K562 (cell line): Measurements from ENCODE around the gene PALM3. TPM values are rescaled to one million over a fixed set of nuclear protein-coding genes. Genes with fewer than 3 reads are reported as not detected.

Experiments
- BACH1 ChIP-seq: fragments of 200-800 bp; sonication (Bioruptor generic); IDR thresholded peaks from 2 replicates; pipeline ENCODE4 v1.6.1; 2016; ENCODE audit warnings: missing genetic modification characterization, missing compliant biosample characterization
- C11orf30 ChIP-seq: fragments of 450-650 bp; IDR thresholded peaks from 2 replicates; pipeline ENCODE4 v1.6.1; 2016; ENCODE audit warnings: low read depth, mild to moderate bottlenecking
- GABPB2 ChIP-seq: fragments of 250-450 bp; sonication (Bioruptor Pico); conservative IDR thresholded peaks from 2 replicates; pipeline ENCODE4 v1.5.1; 2021; ENCODE audit warnings: mild to moderate bottlenecking
- GATAD2A ChIP-seq: fragments of 450-650 bp; IDR thresholded peaks from 2 replicates; pipeline ENCODE4 v1.6.1; 2017
- HDAC8 ChIP-seq: fragments of 450-650 bp; IDR thresholded peaks from 2 replicates; pipeline ENCODE4 v1.6.1; 2016; ENCODE audit warnings: mild to moderate bottlenecking, missing genetic modification characterization, moderate library complexity, missing compliant biosample characterization
- HEY1 ChIP-seq: fragments of 250-450 bp; sonication (Bioruptor Pico); IDR thresholded peaks from 2 replicates; pipeline ENCODE4 v1.5.0; 2020; ENCODE audit warnings: mild to moderate bottlenecking, moderate library complexity, borderline replicate concordance
- HOXB6 ChIP-seq: fragments of 250-450 bp; sonication (Bioruptor Pico); IDR thresholded peaks from 2 replicates; pipeline ENCODE4 v1.5.1; 2022; ENCODE audit warnings: mild to moderate bottlenecking, borderline replicate concordance
- ILF3 ChIP-seq: fragments of 450-650 bp; IDR thresholded peaks from 2 replicates; pipeline ENCODE4 v1.6.1; 2018; ENCODE audit warnings: antibody characterized with exemption, mild to moderate bottlenecking, moderate library complexity, borderline replicate concordance
- IRF9 ChIP-seq: fragments of 450-650 bp; IDR thresholded peaks from 2 replicates; pipeline ENCODE4 v1.6.1; 2016; ENCODE audit warnings: missing biosample characterization, missing genetic modification characterization
- JUND ChIP-seq, 2 experiments: IDR thresholded peaks; 2 replicates in 1 of 2; 3 replicates in 1 of 2; pipeline ENCODE4 v1.6.1; 2011; ENCODE audit warnings: borderline replicate concordance in 2 of 2, low read depth in 2 of 2, low read length in 2 of 2, improper control_type of control experiment in 1 of 2, missing biosample characterization in 1 of 2, missing genetic modification characterization in 1 of 2, missing genetic modification reagents in 1 of 2
- NELFE ChIP-seq: IDR thresholded peaks from 2 replicates; pipeline ENCODE4 v1.6.1; 2011; ENCODE audit warnings: mild to moderate bottlenecking; ENCODE audit not compliant: insufficient read depth, insufficient read length
- NR3C1 ChIP-seq: sonication (generic); formaldehyde crosslinking; IDR thresholded peaks from 2 replicates; pipeline ENCODE4 v1.8.1; 2022; ENCODE audit warnings: missing genetic modification reagents
- SAP30 ChIP-seq: fragments of 200-600 bp; sonication (generic); IDR thresholded peaks from 2 replicates; pipeline ENCODE4 v1.6.1; 2012; ENCODE audit warnings: borderline replicate concordance, low read depth, mild to moderate bottlenecking, moderate library complexity, low read length, control low read depth, inconsistent platforms; ENCODE audit not compliant: insufficient read depth, poor library complexity, severe bottlenecking
- SMAD3 ChIP-seq: fragments of 450-650 bp; formaldehyde crosslinking; conservative IDR thresholded peaks from 2 replicates; pipeline ENCODE4 v1.4.0; 2020; ENCODE audit warnings: mild to moderate bottlenecking
- SPI1 ChIP-seq: IDR thresholded peaks from 2 replicates; pipeline ENCODE4 v1.6.1; 2011; ENCODE audit warnings: low read depth, low read length, control low read depth, borderline replicate concordance
- ZNF518B ChIP-seq: fragments of 250-450 bp; sonication (Bioruptor Pico); IDR thresholded peaks from 2 replicates; pipeline ENCODE4 v1.5.0; 2021; ENCODE audit warnings: mild to moderate bottlenecking, moderate library complexity
- ZNF586 ChIP-seq: fragments of 450-650 bp; formaldehyde crosslinking; conservative IDR thresholded peaks from 2 replicates; pipeline ENCODE4 v1.4.0; 2020; ENCODE audit warnings: mild to moderate bottlenecking, moderate library complexity
- ZNF589 ChIP-seq: fragments of 200-800 bp; sonication (Bioruptor generic); IDR thresholded peaks from 2 replicates; pipeline ENCODE4 v1.6.1; 2016; ENCODE audit warnings: low read depth, missing genetic modification characterization, missing compliant biosample characterization
- ZNF639 ChIP-seq, 2 experiments: fragments of 200-800 bp in 1 of 2; sonication (Bioruptor generic) in 1 of 2; sonication (generic) in 1 of 2; formaldehyde crosslinking in 1 of 2; IDR thresholded peaks in 1 of 2; conservative IDR thresholded peaks in 1 of 2; 2 replicates each; pipeline versions ENCODE4 v1.5.0 to v1.6.1; 2016 to 2020; ENCODE audit warnings: missing compliant biosample characterization in 1 of 2, missing genetic modification characterization in 1 of 2, missing genetic modification reagents in 1 of 2
- polyA plus RNA-seq, 8 experiments: library from polyadenylated mRNA; depleted of rRNA in 4 of 8; stranded (reverse) in 5 of 8; unstranded in 3 of 8; fragments of >200 nt; fragmentation: Nextera tagmentation in 2 of 8; fragmentation: Illumina TruSeq in 1 of 8; extraction: Ambion mirVana in 2 of 8; extraction: Trizol in 1 of 8; gene quantifications; 2 replicates each; pipeline versions ENCODE4 v1.2.1 to v1.2.3, GENCODE V29; 2011 to 2014; ENCODE audit warnings: inconsistent platforms in 1 of 8, missing spikeins in 1 of 8
- total RNA-seq, 7 experiments: library from RNA; depleted of rRNA in 6 of 7; stranded (reverse); fragments of >200 nt in 6 of 7; fragmentation: Illumina TruSeq in 2 of 7; extraction: Trizol in 2 of 7; gene quantifications; 2 replicates each; pipeline versions ENCODE4 v1.2.1 to v1.2.3, GENCODE V29; 2011 to 2021; ENCODE audit warnings: low replicate concordance in 1 of 7
- TF ChIP-seq, protein P1 (sequence below): fragments of 450-650 bp; IDR thresholded peaks from 2 replicates; pipeline ENCODE4 v1.6.1; 2017; ENCODE audit warnings: mild to moderate bottlenecking, moderate library complexity

The PALM3 gene
- total and polyA plus RNA-seq, 9 of the 15 experiments (the other 6 are each of a cell fraction or from before 2014, with no cell fraction given), result 0.07 to 9.3 (median 3.3) TPM

GRCh38 chr19:14091081-14091812 is 29.4 kb upstream of the PALM3 start (continued):
- TF ChIP-seq NELFE (no peak), NR3C1 (CRISPR knock-in tag) (no peak), HEY1 (CRISPR knock-in tag) (no peak), SMAD3 (no peak), IRF9 (tag) (no peak), BACH1 (no peak), ZNF586 (CRISPR knock-in tag) (no peak), C11orf30 (no peak), GATAD2A (peak; percentile 93), GABPB2 (CRISPR knock-in tag) (no peak), ZNF589 (CRISPR knock-in tag) (no peak), HDAC8 (no peak), ILF3 (no peak; the same call in 1 of the 2 replicates), HOXB6 (CRISPR knock-in tag) (no peak), ZNF639 (CRISPR knock-in tag; conservative IDR thresholded peaks at IDR 0.05 in 1 of 2, IDR thresholded peaks at IDR 0.05 in 1 of 2) (peak in 1 of 2 experiments; percentile 80; a peak in 2 of 4 replicates), ZNF518B (CRISPR knock-in tag) (no peak), SAP30 (no peak), JUND (IDR thresholded peaks at IDR 0.05; ENCODE audit: borderline replicate concordance, low read depth, low read length) (0 out of 2 replicates have a peak, but pooled peaks have one; percentile 6), JUND (tag; IDR thresholded peaks at IDR 0.05; ENCODE audit: borderline replicate concordance, low read depth, low read length) (no peak), SPI1 (peak; percentile 81)
- TF ChIP-seq, protein P1, sequence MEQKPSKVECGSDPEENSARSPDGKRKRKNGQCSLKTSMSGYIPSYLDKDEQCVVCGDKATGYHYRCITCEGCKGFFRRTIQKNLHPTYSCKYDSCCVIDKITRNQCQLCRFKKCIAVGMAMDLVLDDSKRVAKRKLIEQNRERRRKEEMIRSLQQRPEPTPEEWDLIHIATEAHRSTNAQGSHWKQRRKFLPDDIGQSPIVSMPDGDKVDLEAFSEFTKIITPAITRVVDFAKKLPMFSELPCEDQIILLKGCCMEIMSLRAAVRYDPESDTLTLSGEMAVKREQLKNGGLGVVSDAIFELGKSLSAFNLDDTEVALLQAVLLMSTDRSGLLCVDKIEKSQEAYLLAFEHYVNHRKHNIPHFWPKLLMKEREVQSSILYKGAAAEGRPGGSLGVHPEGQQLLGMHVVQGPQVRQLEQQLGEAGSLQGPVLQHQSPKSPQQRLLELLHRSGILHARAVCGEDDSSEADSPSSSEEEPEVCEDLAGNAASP, result no peak
